K562 (cell line): ENCODE measurements around the gene CDH5. TPM values are rescaled to one million over a fixed set of nuclear protein-coding genes. Genes with fewer than 3 reads are reported as not detected.

ENCODE experiments used
- ATAC-seq: fragments of 200-7000 bp; cut with Tn5 transposase; 3 replicates; pipeline ENCODE4 v1.9.1; 2020; ENCODE audit warnings: moderate library complexity
- BruUV-seq: library from RNA; stranded (reverse); fragments of 400-500 nt; replicated peaks from 2 replicates; lab custom pipeline; 2021; lab: Mats Ljungman, UMichigan
- CTCF ChIA-PET: fragments of 300-600 bp; formaldehyde crosslinking; extraction: SDS; loops from one replicate; lab custom pipeline; 2021; ENCODE audit warnings: low intra/inter-chr PET ratio; lab: Yijun Ruan, JAX
- POLR2A ChIA-PET: fragments of 300-600, 350-650 bp; sonication (Branson Sonifier 250); formaldehyde crosslinking; extraction: SDS; loops from one replicate; lab custom pipeline; 2021; ENCODE audit warnings: antibody characterized with exemption, inconsistent platforms; lab: Yijun Ruan, JAX
- DNase-seq, 4 experiments: peaks; one replicate each; pipeline versions ENCODE4 v3.0.0 to v3.0.0-alpha.2; 2011 to 2018; ENCODE audit warnings: low spot score in 3 of 4, mixed read lengths in 3 of 4; ENCODE audit errors: extremely low read depth in 1 of 4
- FAIRE-seq: peaks from 2 replicates; lab custom pipeline; 2011; peaks lifted over from hg19 to GRCh38; lab: Jason Lieb, UNC
- H2AFZ ChIP-seq: 2 replicates; pipeline ENCODE4 v1.6.0; 2011; ENCODE audit warnings: low read depth, low read length, control low read depth, inconsistent platforms
- H3K27ac ChIP-seq: fragments of 200-600 bp; 3 replicates; pipeline ENCODE4 v1.8.0; 2011; ENCODE audit warnings: low read depth, mild to moderate bottlenecking, control low read depth, inconsistent platforms, low read length, moderate library complexity, mixed read lengths; ENCODE audit errors: extremely low read depth
- H3K27me3 ChIP-seq, 2 experiments: fragments of 300-600 bp in 1 of 2; 2 replicates in 1 of 2; 3 replicates in 1 of 2; pipeline versions ENCODE4 v1.6.0 to v1.8.0; 2011; ENCODE audit warnings: inconsistent platforms in 2 of 2, low read length in 2 of 2, mild to moderate bottlenecking in 1 of 2, mixed read lengths in 1 of 2, moderate library complexity in 1 of 2; ENCODE audit not compliant: control insufficient read depth in 2 of 2, insufficient read depth in 2 of 2
- H3K36me3 ChIP-seq: fragments of 300-600 bp; 3 replicates; pipeline ENCODE4 v1.8.0; 2011; ENCODE audit warnings: mild to moderate bottlenecking, low read length, inconsistent platforms; ENCODE audit not compliant: control insufficient read depth, insufficient read depth
- H3K4me1 ChIP-seq, 2 experiments: fragments of 200-600 bp in 1 of 2; replicated peaks in 1 of 2; 2 replicates in 1 of 2; 3 replicates in 1 of 2; pipeline versions ENCODE4 v1.5.1 to v1.8.0; 2011; ENCODE audit warnings: inconsistent platforms in 2 of 2, low read length in 2 of 2, mild to moderate bottlenecking in 1 of 2, mixed read lengths in 1 of 2, moderate library complexity in 1 of 2; ENCODE audit not compliant: control insufficient read depth in 2 of 2, insufficient read depth in 2 of 2
- H3K4me2 ChIP-seq: 2 replicates; pipeline ENCODE4 v1.6.1; 2011; ENCODE audit warnings: low read length, control low read depth, inconsistent platforms, mixed read lengths; ENCODE audit not compliant: insufficient read depth
- H3K4me3 ChIP-seq: fragments of 200-600 bp; sonication (generic), shearing (Covaris generic); 2 replicates; pipeline ENCODE4 v1.5.1; 2016; ENCODE audit warnings: control low read depth, inconsistent platforms
- H3K79me2 ChIP-seq: fragments of 200-600 bp; 3 replicates; pipeline ENCODE4 v1.8.0; 2011; ENCODE audit warnings: low read length, inconsistent platforms; ENCODE audit not compliant: control insufficient read depth, insufficient read depth
- H3K9ac ChIP-seq, 2 experiments: 2 replicates each; pipeline versions ENCODE4 v1.6.0 to v1.6.1; 2011; ENCODE audit warnings: low read depth in 2 of 2, low read length in 2 of 2, control low read depth in 1 of 2, inconsistent platforms in 1 of 2, mild to moderate bottlenecking in 1 of 2, mixed read lengths in 1 of 2; ENCODE audit not compliant: insufficient read depth in 1 of 2
- H3K9me1 ChIP-seq: one replicate; pipeline ENCODE4 v1.6.0; 2011; ENCODE audit warnings: inconsistent platforms, mild to moderate bottlenecking, low read length, moderate library complexity; ENCODE audit not compliant: control insufficient read depth, insufficient read depth
- H3K9me3 ChIP-seq: replicated peaks from 2 replicates; pipeline ENCODE4 v1.5.1; 2011; ENCODE audit warnings: low read depth, low read length, inconsistent platforms; ENCODE audit not compliant: control insufficient read depth, insufficient read depth
- H4K20me1 ChIP-seq: replicated peaks from 2 replicates; pipeline ENCODE4 v1.6.1; 2011; ENCODE audit warnings: low read length, inconsistent platforms, mixed read lengths; ENCODE audit not compliant: control insufficient read depth, insufficient read depth
- CTCF ChIP-seq, 3 experiments: IDR thresholded peaks in 2 of 3; conservative IDR thresholded peaks in 1 of 3; 2 replicates each; pipeline ENCODE4 v1.5.1; 2011 to 2012; ENCODE audit warnings: low read length in 3 of 3, mild to moderate bottlenecking in 3 of 3, control low read depth in 2 of 3, improper control_type of control experiment in 1 of 3, inconsistent platforms in 1 of 3, low read depth in 1 of 3, mixed read lengths in 1 of 3, moderate library complexity in 1 of 3; ENCODE audit not compliant: insufficient read depth in 2 of 3
- E4F1 ChIP-seq: fragments of 250-450 bp; sonication (Bioruptor Pico); IDR thresholded peaks from 2 replicates; pipeline ENCODE4 v1.5.0; 2021; ENCODE audit warnings: mild to moderate bottlenecking, borderline replicate concordance
- RAD21 ChIP-seq, 2 experiments: fragments of 250-450 bp in 1 of 2; fragments of 450-650 bp in 1 of 2; sonication (Bioruptor Pico) in 1 of 2; formaldehyde crosslinking in 1 of 2; IDR thresholded peaks in 1 of 2; conservative IDR thresholded peaks in 1 of 2; 2 replicates each; pipeline versions ENCODE4 v1.4.0 to v1.8.0; 2020 to 2022; ENCODE audit warnings: mild to moderate bottlenecking in 2 of 2, moderate library complexity in 1 of 2
- RBM22 ChIP-seq: fragments of 200-400 bp; formaldehyde crosslinking; IDR thresholded peaks from 2 replicates; pipeline ENCODE4 v1.6.1; 2018; ENCODE audit warnings: low read length, low read depth; ENCODE audit not compliant: poor library complexity, severe bottlenecking
- ZNF3 ChIP-seq: fragments of 250-450 bp; sonication (Bioruptor Pico); IDR thresholded peaks from 2 replicates; pipeline ENCODE4 v1.5.0; 2021; ENCODE audit warnings: mild to moderate bottlenecking, moderate library complexity
- WGBS: fragments of 100-300 bp; shearing (Covaris generic); methylation state at CpG from one replicate; pipeline ENCODE4 v1.1.6; 2016; ENCODE audit warnings: low coverage, mixed read lengths; ENCODE audit not compliant: insufficient coverage; ENCODE audit errors: missing lambda C conversion rate; 5-methylcytosine and 5-hydroxymethylcytosine counted together
- in situ Hi-C: fragments of 300-500 bp; cut with MboI; formaldehyde crosslinking; loops from 4 replicates; pipeline ENCODE4 v1.15.0; 2018; ENCODE audit warnings: inconsistent platforms, mixed read lengths
- intact Hi-C: fragments of 100-400 bp; cut with micrococcal nuclease; formaldehyde crosslinking; loops from 2 replicates; pipeline ENCODE4 v1.14.2; 2022
- polyA plus RNA-seq, 8 experiments: library from polyadenylated mRNA; depleted of rRNA in 4 of 8; stranded (reverse) in 5 of 8; unstranded in 3 of 8; fragments of >200 nt; fragmentation: Nextera tagmentation in 2 of 8; fragmentation: Illumina TruSeq in 1 of 8; extraction: Ambion mirVana in 2 of 8; extraction: Trizol in 1 of 8; gene quantifications; 2 replicates each; pipeline versions ENCODE4 v1.2.1 to v1.2.3, GENCODE V29; 2011 to 2014; ENCODE audit warnings: inconsistent platforms in 1 of 8, missing spikeins in 1 of 8
- total RNA-seq, 7 experiments: library from RNA; depleted of rRNA in 6 of 7; stranded (reverse); fragments of >200 nt in 6 of 7; fragmentation: Illumina TruSeq in 2 of 7; extraction: Trizol in 2 of 7; gene quantifications; 2 replicates each; pipeline versions ENCODE4 v1.2.1 to v1.2.3, GENCODE V29; 2011 to 2021; ENCODE audit warnings: low replicate concordance in 1 of 7

The CDH5 gene
- total and polyA plus RNA-seq, 9 of the 15 experiments (the other 6 are each of a cell fraction or from before 2014, with no cell fraction given): not detected

GRCh38 chr16:66322174-66322573 is 44.3 kb upstream of the CDH5 start (continued):
- no peak for TF ChIP-seq E4F1 (CRISPR knock-in tag)
- TF ChIP-seq, all 486 proteins: peak for 0

- 0% methylated on average over 10 of the region's 11 CpGs for WGBS
- H3K36me3 ChIP-seq: no peaks in the 10 kb centered on the region
- DNase-seq: peak; percentile 20 to 37 (median 26)
- intact Hi-C loops: no loop called here
- peak; percentile 77 for ATAC-seq
- peaks cover 4 to 34% of the 10 kb centered on the region in 2 experiments; a peak in 4 of 5 replicates for H3K27me3 ChIP-seq
- H2AFZ ChIP-seq: no peak overlapping the region
- H3K9me1 ChIP-seq: no peaks in the 10 kb centered on the region
- H4K20me1 ChIP-seq: 0 out of 2 replicates have a peak, but pooled peaks cover 2% of the 10 kb centered on the region
- no peak for FAIRE-seq
- H3K27ac ChIP-seq: no peak overlapping the region
- ChIA-PET POLR2A (interaction anchor here (0.7 kb wide), 1 partner anchor 23 kb away, joined by 3 read pairs; no protein-coding TSS in a partner anchor), CTCF (interaction anchor here (0.6 kb wide), 1 partner anchor 21 kb away, joined by 5 read pairs; no protein-coding TSS in a partner anchor)
- in situ Hi-C loops: no loop called here
- H3K4me3 ChIP-seq: no peak overlapping the region
- TF ChIP-seq RBM22: no peak
- TF ChIP-seq CTCF (IDR thresholded peaks at IDR 0.05 in 2 of 3, conservative IDR thresholded peaks at IDR 0.05 in 1 of 3; ENCODE audit: insufficient read depth in 2 of 3, low read depth in 1 of 3, low read length in 3 of 3): peak; percentile 30 to 40 (median 38); a peak in 5 of 6 replicates
- TF ChIP-seq ZNF3: no peak
- TF ChIP-seq RAD21 (CRISPR knock-in tag; conservative IDR thresholded peaks at IDR 0.05 in 1 of 2, IDR thresholded peaks at IDR 0.05 in 1 of 2): peak in 1 of 2 experiments; percentile 19; a peak in 1 of 4 replicates
- H3K79me2 ChIP-seq: no peaks in the 10 kb centered on the region
- H3K9ac ChIP-seq: no peak overlapping the region
- BruUV-seq: no TSS peak
- no peak overlapping the region for H3K4me2 ChIP-seq
- peaks cover 0 to 18% of the 10 kb centered on the region in 2 experiments; a peak in 2 of 5 replicates for H3K4me1 ChIP-seq
- no peaks in the 10 kb centered on the region for H3K9me3 ChIP-seq
Measured at GRCh38 chr16:66324815-66325515, 41.5 kb upstream of the CDH5 start.
